Uterus (tissue), 2 donors: ENCODE results near the gene AUP1.

Experiments used
- POLR2A ChIP-seq, 2 donors: fragments of 450-650 bp; IDR thresholded peaks; one replicate each; pipeline ENCODE4 v1.6.1; 2016; ENCODE audit warnings: antibody characterized with exemption in 2 of 2, mild to moderate bottlenecking in 1 of 2, moderate library complexity in 1 of 2
- TF ChIP-seq, protein P1 (sequence below), 4 experiments: fragments of 200-600 bp in 2 of 4; fragments of 450-650 bp in 2 of 4; sonication (generic) in 2 of 4; IDR thresholded peaks; one replicate each; pipeline ENCODE4 v1.5.1; 2016 to 2019; ENCODE audit warnings: antibody characterized with exemption in 4 of 4, mild to moderate bottlenecking in 2 of 4, moderate library complexity in 1 of 4

DNA sequence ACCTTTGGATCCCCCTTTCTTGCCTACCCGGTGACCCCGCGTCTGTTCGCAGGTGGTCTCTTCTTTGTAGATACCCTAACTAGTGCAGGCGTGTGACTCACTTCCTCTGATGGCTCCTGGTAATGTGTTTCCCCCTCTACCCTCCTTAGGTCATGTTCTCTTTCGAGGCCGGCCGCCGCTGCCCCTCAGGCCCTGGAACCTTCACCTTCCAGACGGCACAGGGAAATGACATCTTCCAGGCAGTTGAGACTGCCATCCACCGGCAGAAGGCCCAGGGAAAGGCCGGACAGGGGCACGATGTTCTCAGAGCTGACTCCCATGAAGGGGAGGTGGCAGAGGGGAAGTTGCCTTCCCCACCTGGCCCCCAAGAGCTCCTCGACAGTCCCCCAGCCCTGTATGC, 26.7 kb upstream of the AUP1 start:
- no peak for TF ChIP-seq POLR2A (IDR thresholded peaks at IDR 0.05)
- TF ChIP-seq, protein P1, sequence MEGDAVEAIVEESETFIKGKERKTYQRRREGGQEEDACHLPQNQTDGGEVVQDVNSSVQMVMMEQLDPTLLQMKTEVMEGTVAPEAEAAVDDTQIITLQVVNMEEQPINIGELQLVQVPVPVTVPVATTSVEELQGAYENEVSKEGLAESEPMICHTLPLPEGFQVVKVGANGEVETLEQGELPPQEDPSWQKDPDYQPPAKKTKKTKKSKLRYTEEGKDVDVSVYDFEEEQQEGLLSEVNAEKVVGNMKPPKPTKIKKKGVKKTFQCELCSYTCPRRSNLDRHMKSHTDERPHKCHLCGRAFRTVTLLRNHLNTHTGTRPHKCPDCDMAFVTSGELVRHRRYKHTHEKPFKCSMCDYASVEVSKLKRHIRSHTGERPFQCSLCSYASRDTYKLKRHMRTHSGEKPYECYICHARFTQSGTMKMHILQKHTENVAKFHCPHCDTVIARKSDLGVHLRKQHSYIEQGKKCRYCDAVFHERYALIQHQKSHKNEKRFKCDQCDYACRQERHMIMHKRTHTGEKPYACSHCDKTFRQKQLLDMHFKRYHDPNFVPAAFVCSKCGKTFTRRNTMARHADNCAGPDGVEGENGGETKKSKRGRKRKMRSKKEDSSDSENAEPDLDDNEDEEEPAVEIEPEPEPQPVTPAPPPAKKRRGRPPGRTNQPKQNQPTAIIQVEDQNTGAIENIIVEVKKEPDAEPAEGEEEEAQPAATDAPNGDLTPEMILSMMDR (IDR thresholded peaks at IDR 0.05): no peak
